NT2/D1 (cell line): ENCODE results near the gene LRIT1.

Source experiments
- YY1 ChIP-seq: IDR thresholded peaks from 2 replicates; pipeline ENCODE4 v1.6.1; 2011; ENCODE audit not compliant: insufficient read length, insufficient read depth
- ZNF274 ChIP-seq: IDR thresholded peaks from 2 replicates; pipeline ENCODE4 v1.6.1; 2011; ENCODE audit warnings: mild to moderate bottlenecking, low read depth, low read length

DNA sequence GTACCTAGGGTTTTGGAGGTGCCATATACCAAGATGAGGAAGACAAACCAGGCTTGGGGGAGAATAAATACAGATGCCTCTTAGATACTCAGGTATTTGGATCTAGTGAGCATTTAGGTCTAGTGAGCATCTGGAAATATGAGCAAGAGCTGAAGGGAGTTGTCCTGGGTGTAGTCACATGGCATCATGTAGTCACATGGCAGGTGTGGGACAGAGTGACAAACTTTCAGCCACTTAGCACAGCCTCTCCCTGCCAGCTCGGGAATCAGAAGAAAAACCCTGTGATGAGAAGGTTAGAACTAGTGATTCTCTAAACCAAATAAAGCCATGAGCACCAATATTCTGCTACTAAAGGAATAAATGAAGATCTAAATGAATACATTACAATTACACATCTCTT, 27.8 kb upstream of the LRIT1 start:
- no peak for TF ChIP-seq YY1
- TF ChIP-seq ZNF274 = no peak
